SK-N-SH (cell line): ENCODE measurements around the gene KCNS1.

Source experiments
- CTCF ChIP-seq: fragments of 200-600 bp; sonication (generic); IDR thresholded peaks from 2 replicates; pipeline ENCODE4 v1.6.1; 2017; ENCODE audit warnings: antibody characterized with exemption, mild to moderate bottlenecking, moderate library complexity
- MAX ChIP-seq: IDR thresholded peaks from 2 replicates; pipeline ENCODE4 v1.4.0; 2012; ENCODE audit warnings: low read depth
- NFIC ChIP-seq: IDR thresholded peaks from 2 replicates; pipeline ENCODE4 v1.4.0; 2012; ENCODE audit warnings: borderline replicate concordance
- RXRA ChIP-seq: IDR thresholded peaks from 2 replicates; pipeline ENCODE4 v1.4.0; 2012; ENCODE audit warnings: low read depth, mild to moderate bottlenecking, borderline replicate concordance
- SIN3A ChIP-seq: IDR thresholded peaks from 2 replicates; pipeline ENCODE4 v1.6.1; 2012; ENCODE audit warnings: low read depth, mild to moderate bottlenecking, low read length, moderate library complexity, borderline replicate concordance
- USF2 ChIP-seq: fragments of 150-350 bp; IDR thresholded peaks from 2 replicates; pipeline ENCODE4 v1.6.1; 2017; ENCODE audit warnings: antibody characterized with exemption, low read length, low read depth, borderline replicate concordance

GRCh38 chr20:45138561-45139300 is 37.8 kb upstream of the KCNS1 start:
- peak; percentile 60 for TF ChIP-seq CTCF
- TF ChIP-seq NFIC = no peak
- no peak for TF ChIP-seq SIN3A
- TF ChIP-seq USF2 = no peak
- no peak for TF ChIP-seq MAX
- TF ChIP-seq RXRA = no peak
